HepG2 (cell line): ENCODE measurements around the gene ATN1. TPM values are rescaled to one million over a fixed set of nuclear protein-coding genes. Genes with fewer than 3 reads are reported as not detected.

Experiments used
- GLI4 ChIP-seq: sonication (generic); formaldehyde crosslinking; IDR thresholded peaks from 2 replicates; pipeline ENCODE4 v1.5.1; 2020; ENCODE audit warnings: missing genetic modification reagents, mild to moderate bottlenecking, moderate library complexity, borderline replicate concordance
- HMGXB4 ChIP-seq, 2 experiments: sonication (generic) in 1 of 2; formaldehyde crosslinking in 1 of 2; IDR thresholded peaks; 2 replicates each; pipeline versions ENCODE4 v1.4.0 to v1.6.1; 2018 to 2020; ENCODE audit warnings: missing genetic modification reagents in 2 of 2, borderline replicate concordance in 1 of 2, low read depth in 1 of 2, mild to moderate bottlenecking in 1 of 2, missing biosample characterization in 1 of 2
- IKZF5 ChIP-seq: IDR thresholded peaks from 2 replicates; pipeline ENCODE4 v1.6.1; 2018; ENCODE audit warnings: missing genetic modification reagents, mild to moderate bottlenecking, missing compliant biosample characterization
- KDM5B ChIP-seq: sonication (generic); formaldehyde crosslinking; IDR thresholded peaks from 2 replicates; pipeline ENCODE4 v1.4.0; 2020; ENCODE audit warnings: missing genetic modification reagents, mild to moderate bottlenecking, borderline replicate concordance
- MEIS1 ChIP-seq: sonication (generic); formaldehyde crosslinking; IDR thresholded peaks from 2 replicates; pipeline ENCODE4 v1.9.0; 2021; ENCODE audit warnings: mild to moderate bottlenecking, missing genetic modification reagents, moderate library complexity, borderline replicate concordance
- MIER3 ChIP-seq: IDR thresholded peaks from 2 replicates; pipeline ENCODE4 v1.6.1; 2016; ENCODE audit warnings: missing compliant biosample characterization, borderline replicate concordance
- MYC ChIP-seq: sonication (generic); formaldehyde crosslinking; IDR thresholded peaks from 2 replicates; pipeline ENCODE4 v1.9.0; 2021; ENCODE audit warnings: missing genetic modification reagents, borderline replicate concordance
- RFX3 ChIP-seq: IDR thresholded peaks from 2 replicates; pipeline ENCODE4 v1.6.1; 2016; ENCODE audit warnings: missing biosample characterization, missing genetic modification reagents
- SNRNP70 ChIP-seq: fragments of 200-400 bp; formaldehyde crosslinking; IDR thresholded peaks from 2 replicates; pipeline ENCODE4 v1.6.1; 2017; ENCODE audit warnings: mild to moderate bottlenecking, low read depth, low read length, moderate library complexity
- SOX6 ChIP-seq, 2 experiments: fragments of 450-650 bp in 1 of 2; sonication (generic) in 1 of 2; formaldehyde crosslinking in 1 of 2; IDR thresholded peaks; 2 replicates each; pipeline versions ENCODE4 v1.4.0 to v1.6.1; 2017 to 2020; ENCODE audit warnings: antibody characterized with exemption in 1 of 2, mild to moderate bottlenecking in 1 of 2, missing genetic modification reagents in 1 of 2
- U2AF1 ChIP-seq: fragments of 200-400 bp; formaldehyde crosslinking; optimal IDR thresholded peaks from 2 replicates; pipeline ENCODE3; 2017; ENCODE audit warnings: mild to moderate bottlenecking, low read depth, low read length
- ZBTB4 ChIP-seq: sonication (generic); formaldehyde crosslinking; IDR thresholded peaks from 2 replicates; pipeline ENCODE4 v1.4.0; 2020; ENCODE audit warnings: missing genetic modification reagents, mild to moderate bottlenecking, borderline replicate concordance
- ZNF24 ChIP-seq: fragments of 450-650 bp; IDR thresholded peaks from 2 replicates; pipeline ENCODE4 v1.6.1; 2017; ENCODE audit warnings: antibody characterized with exemption, mild to moderate bottlenecking
- ZNF883 ChIP-seq: sonication (generic); formaldehyde crosslinking; IDR thresholded peaks from 2 replicates; pipeline ENCODE4 v1.5.1; 2020; ENCODE audit warnings: mild to moderate bottlenecking, missing genetic modification reagents; ENCODE audit errors: not compliant biosample characterization
- polyA plus RNA-seq, 8 experiments: library from polyadenylated mRNA; depleted of rRNA in 3 of 8; stranded (reverse) in 7 of 8; unstranded in 1 of 8; fragments of >200 nt; fragmentation: Illumina TruSeq in 4 of 8; extraction: Trizol in 4 of 8; gene quantifications; 2 replicates each; pipeline versions ENCODE4 v1.2.1 to v1.2.3, GENCODE V29; 2011 to 2016; ENCODE audit warnings: low read depth in 4 of 8, missing spikeins in 1 of 8, mixed read lengths in 1 of 8; ENCODE audit not compliant: insufficient read depth in 1 of 8
- total RNA-seq, 5 experiments: library from RNA; depleted of rRNA; stranded (reverse); fragments of >200 nt; fragmentation: Illumina TruSeq; extraction: Trizol; gene quantifications; 2 replicates each; pipeline ENCODE4 v1.2.3, GENCODE V29; 2016; ENCODE audit warnings: low read depth in 1 of 5
- TF ChIP-seq, protein P1 (sequence below): sonication (generic); formaldehyde crosslinking; IDR thresholded peaks from 2 replicates; pipeline ENCODE4 v1.4.0; 2020; ENCODE audit warnings: missing genetic modification reagents, borderline replicate concordance

The ATN1 gene
- total and polyA plus RNA-seq, 2 of the 13 experiments (the other 11 are each of a cell fraction or from before 2014, with no cell fraction given): 2.1 to 8.6 TPM

DNA sequence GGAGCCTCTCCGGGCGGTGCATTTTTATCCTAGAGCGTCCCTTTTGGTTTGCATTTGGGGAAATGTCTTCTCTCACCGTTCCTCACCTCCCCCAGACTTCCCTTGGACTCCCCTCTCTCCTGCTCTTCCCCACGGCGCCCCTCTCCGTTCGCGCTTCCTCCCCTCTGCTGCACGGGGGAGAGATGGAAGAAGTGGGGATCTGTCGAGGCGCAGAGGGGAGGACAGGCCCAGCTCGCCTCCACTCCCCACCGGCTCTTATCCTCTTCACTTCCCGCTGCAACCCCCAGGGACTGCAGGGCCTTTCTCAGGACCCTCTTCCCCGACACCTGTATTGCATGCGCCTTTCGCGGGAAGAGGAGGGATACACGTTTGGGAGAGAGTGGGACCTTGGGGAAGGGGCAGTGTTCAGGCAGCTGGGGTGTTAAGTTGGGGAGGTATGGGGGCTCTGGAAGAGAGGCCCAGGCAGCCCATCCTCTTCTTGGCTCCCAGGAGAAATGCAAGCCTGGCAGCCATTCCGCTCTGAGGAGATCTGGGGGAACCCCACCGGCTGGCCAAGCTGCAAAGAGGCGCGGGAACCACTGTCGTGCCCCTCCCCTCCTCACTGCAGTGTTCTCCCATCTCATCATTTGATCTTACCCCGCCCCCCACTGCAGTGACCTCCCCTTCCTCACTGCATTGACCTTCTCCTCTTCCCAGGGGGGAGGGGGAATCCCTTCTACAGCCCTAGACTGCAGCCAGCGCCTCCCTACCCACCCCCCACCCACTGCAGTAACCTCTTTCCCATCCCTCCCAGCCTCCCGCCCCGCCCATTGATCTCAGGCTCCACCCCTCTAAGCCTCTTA, 12.6 kb upstream of the ATN1 start (continued):
- TF ChIP-seq, protein P1, sequence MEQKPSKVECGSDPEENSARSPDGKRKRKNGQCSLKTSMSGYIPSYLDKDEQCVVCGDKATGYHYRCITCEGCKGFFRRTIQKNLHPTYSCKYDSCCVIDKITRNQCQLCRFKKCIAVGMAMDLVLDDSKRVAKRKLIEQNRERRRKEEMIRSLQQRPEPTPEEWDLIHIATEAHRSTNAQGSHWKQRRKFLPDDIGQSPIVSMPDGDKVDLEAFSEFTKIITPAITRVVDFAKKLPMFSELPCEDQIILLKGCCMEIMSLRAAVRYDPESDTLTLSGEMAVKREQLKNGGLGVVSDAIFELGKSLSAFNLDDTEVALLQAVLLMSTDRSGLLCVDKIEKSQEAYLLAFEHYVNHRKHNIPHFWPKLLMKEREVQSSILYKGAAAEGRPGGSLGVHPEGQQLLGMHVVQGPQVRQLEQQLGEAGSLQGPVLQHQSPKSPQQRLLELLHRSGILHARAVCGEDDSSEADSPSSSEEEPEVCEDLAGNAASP (CRISPR knock-in tag): no peak
- TF ChIP-seq MIER3 (no peak), SNRNP70 (no peak), RFX3 (CRISPR knock-in tag) (no peak), U2AF1 (peak; percentile 54), MYC (no peak), SOX6 (IDR thresholded peaks at IDR 0.05) (no peak), SOX6 (CRISPR knock-in tag; IDR thresholded peaks at IDR 0.05) (0 out of 2 replicates have a peak, but pooled peaks have one; percentile 1), GLI4 (CRISPR knock-in tag) (no peak), ZNF24 (no peak), MEIS1 (CRISPR knock-in tag) (no peak), HMGXB4 (CRISPR knock-in tag; IDR thresholded peaks at IDR 0.05; ENCODE audit: borderline replicate concordance in 1 of 2, low read depth in 1 of 2) (0 out of 4 replicates have a peak, but pooled peaks of 1 of the 2 experiments have one; percentile 3), ZNF883 (CRISPR knock-in tag) (no peak), IKZF5 (CRISPR knock-in tag) (no peak), ZBTB4 (CRISPR knock-in tag) (no peak), KDM5B (CRISPR knock-in tag) (no peak)
